ENCODE results near the gene CLHC1.
"Not testable (repeated sequence)": the region's sequence is repeated elsewhere in the genome, so short reads cannot be mapped to it uniquely, and the experiment has no call there.

CLHC1 gene

GRCh38 chr2:55130849-55131248 lies 101.2 kb downstream of the CLHC1 start:
- Mint-ChIP-seq H3K36me3 (ENCODE audit: low read depth) (peaks cover 5% of the 10 kb centered on the region), H3K9me3 (peaks cover 4% of the 10 kb centered on the region), H3K27me3 (ENCODE audit: low read depth) (no peaks in the 10 kb centered on the region), H3K27ac (peak overlapping the region in 1 of 3 experiments; percentile 14), H3K4me3 (no peak overlapping the region), H3K4me1 (peaks cover 25% of the 10 kb centered on the region)
- TF ChIP-seq CTCF (IDR thresholded peaks at IDR 0.05; ENCODE audit: unreplicated experiment in 3 of 3), result no peak

GRCh38 chr2:55126643-55127042 lies 105.5 kb downstream of the CLHC1 start:
- H3K27ac Mint-ChIP-seq; H3K27me3 Mint-ChIP-seq (ENCODE audit: low read depth); H3K4me3 Mint-ChIP-seq: not testable (repeated sequence)
- peaks cover 13% of the 10 kb centered on the region for H3K9me3 Mint-ChIP-seq
- H3K4me1 Mint-ChIP-seq, result peaks cover 12% of the 10 kb centered on the region
- peaks cover 12% of the 10 kb centered on the region for H3K36me3 Mint-ChIP-seq (ENCODE audit: low read depth)
